Activated CD4-positive, alpha-beta T cell treated with anti-CD3 and anti-CD28 coated beads, Interleukin-2, Interleukin-4, amounts not matched to agents 100 ng/mL and 50 ng/mL, durations not matched to agents 16 hours and 8 hours (primary cell): ENCODE results near the gene DDX55.

Experiments
- DNase-seq: peaks from one replicate; pipeline ENCODE4 v3.0.0-alpha.2; 2020; ENCODE audit warnings: low spot score

The DDX55 gene

GRCh38 chr12:123614531-123614930, 12.6 kb downstream of the DDX55 start:
- no peak for DNase-seq

DNA sequence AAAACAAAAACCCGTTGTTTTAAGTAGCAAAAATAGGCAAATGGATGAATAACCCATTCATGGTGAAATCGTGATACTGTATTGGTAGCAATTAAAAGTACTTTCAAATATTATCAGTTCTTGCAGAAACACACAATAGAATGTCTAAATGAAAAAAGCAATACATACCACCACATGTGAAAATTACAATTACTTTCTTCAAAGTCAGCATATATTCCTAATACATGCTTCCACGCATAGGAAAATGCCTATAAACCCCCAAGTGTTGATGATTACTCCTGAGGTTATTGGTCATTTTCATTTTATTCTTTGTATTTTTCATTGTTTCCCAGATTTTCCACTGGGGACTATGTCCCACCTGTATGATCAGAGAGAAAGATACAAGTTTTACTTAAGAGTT, 15.2 kb downstream of the DDX55 start:
- no peak for DNase-seq

DNA sequence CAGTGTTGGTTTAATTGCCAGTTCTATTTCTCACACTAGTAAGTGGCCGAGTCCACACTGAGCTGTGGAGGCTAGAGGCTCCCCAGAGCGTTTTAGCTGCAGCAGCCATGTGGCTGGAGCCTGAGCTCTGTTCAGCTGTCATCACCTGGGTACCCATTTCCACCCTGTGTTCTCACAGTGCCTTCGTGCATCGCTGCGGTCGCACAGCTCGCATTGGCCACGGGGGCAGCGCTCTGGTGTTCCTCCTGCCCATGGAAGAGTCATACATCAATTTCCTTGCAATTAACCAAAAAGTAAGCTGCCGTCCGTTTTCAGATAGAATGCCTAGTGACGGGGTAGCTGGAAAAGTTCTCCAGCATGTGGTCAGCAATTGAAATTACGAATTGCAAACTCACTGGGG, 15.7 kb downstream of the DDX55 start:
- no peak for DNase-seq

DNA sequence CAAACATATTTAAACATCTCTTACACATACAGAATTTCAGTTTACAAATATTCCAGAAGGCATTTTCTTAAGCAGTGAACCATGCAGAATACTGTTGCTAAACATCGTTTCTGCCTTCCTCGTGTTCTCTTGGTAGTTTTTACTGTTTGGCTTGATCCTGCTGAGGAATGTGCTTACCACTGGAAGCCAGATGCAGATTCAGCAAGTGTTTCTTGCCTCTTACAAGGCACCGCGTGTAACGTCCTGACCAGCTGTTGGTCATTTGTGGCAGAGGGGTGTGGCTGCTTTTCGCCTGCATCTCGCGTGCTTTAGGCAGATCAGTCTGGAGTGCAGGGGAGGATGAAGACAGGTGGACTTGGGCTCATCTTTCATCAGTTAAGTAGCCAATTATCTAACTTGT, 19.2 kb downstream of the DDX55 start:
- no peak for DNase-seq

- DNase-seq, result no peak
Measured at GRCh38 chr12:123621619-123622530, 20.0 kb downstream of the DDX55 start.

GRCh38 chr12:123633379-123634141, 31.7 kb downstream of the DDX55 start, which contains the start of the genes EIF2B1 and GTF2H3:
EIF2B1 (minus strand) TSS chr12:123633686; CDS start chr12:123633557, 129 bp downstream.
GTF2H3 (plus strand) TSS chr12:123633829; CDS start chr12:123633860, 31 bp downstream.
- peak; percentile 99 for DNase-seq

- DNase-seq, result no peak
Measured at GRCh38 chr12:123634142-123634561, 32.3 kb downstream of the DDX55 start.

DNA sequence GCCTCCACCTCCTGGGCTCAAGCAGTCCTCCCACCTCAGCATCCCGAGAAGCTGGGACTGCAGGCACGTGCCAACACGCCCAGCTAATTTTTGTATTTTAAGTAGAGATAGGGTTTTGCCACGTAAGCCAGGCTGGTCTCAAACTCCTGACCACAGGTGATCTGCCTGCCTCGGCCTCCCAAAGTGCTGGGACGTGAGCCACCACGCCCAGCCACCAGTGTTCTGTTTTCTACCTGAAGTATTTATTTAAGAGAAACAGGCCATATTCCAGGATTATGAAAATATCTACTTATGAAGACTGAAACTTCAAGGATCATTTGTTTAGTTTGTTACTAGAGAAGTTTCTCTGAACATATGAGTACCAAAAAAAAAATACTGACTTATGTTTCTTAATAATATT, 42.0 kb downstream of the DDX55 start:
- no peak for DNase-seq

GRCh38 chr12:123645380-123645779, 43.5 kb downstream of the DDX55 start:
- DNase-seq, result no peak

- no peak for DNase-seq
Measured at GRCh38 chr12:123645878-123646277, 44.0 kb downstream of the DDX55 start.

DNA sequence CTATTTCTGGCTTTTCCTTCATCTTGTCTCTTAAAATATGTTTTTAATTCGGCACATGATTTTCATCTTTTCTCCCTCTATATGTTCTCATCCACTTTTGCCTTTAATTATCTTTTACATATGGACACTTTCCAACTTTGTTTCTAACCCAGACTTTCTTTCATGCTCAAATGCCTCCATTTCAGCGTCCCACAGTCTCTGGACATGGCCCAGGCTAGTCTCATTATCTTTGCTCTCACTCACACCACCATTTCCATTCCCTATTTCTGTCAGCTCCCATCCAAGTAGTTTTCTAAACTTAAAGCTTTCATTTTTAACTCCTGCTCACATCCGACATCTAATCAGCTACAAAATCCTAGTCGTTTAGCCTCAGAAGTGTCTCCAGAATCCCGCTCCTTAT, 46.5 kb downstream of the DDX55 start:
- DNase-seq, result no peak

GRCh38 chr12:123654129-123654701, 52.3 kb downstream of the DDX55 start:
- no peak for DNase-seq

DNA sequence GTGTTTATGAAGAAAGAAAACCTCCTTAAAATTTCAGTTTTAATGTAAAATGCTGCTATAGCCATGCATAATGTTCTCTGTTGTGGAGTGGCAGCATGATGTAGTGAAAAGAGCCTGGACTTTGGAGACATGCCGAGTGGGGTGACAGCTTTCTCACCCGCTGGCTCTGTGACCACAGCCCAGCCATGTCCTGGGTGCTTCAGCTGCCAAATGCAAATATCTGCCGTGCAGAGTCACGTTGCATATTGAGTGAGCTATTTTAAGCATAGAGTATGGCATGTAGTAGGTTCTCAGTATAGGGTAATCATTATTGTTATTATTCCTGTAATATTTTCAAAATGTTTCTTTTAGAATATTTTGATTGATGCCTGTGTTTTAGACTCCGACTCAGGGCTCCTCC, 53.5 kb downstream of the DDX55 start:
- DNase-seq, result no peak

DNA sequence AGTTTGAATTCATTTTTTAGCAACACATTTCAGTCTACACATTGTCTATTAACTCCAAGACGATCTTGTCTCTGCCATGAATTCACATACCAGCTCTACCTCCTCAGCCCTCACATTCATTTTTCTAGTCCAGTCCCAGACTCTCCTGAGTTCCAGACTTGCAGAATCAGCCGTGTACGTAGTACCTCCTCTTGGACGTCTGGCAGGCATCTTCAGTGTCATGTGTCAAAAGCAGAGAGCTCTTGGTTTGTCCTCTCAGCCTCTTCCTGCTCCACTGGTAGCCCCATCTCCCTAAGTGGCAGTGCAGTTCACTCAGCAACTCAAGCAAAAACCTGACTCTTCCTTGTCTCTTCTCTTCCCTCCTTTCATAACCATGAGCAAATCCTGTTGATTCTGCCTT, 54.5 kb downstream of the DDX55 start:
- no peak for DNase-seq

GRCh38 chr12:123657211-123657610, 55.3 kb downstream of the DDX55 start:
- DNase-seq, result no peak

DNA sequence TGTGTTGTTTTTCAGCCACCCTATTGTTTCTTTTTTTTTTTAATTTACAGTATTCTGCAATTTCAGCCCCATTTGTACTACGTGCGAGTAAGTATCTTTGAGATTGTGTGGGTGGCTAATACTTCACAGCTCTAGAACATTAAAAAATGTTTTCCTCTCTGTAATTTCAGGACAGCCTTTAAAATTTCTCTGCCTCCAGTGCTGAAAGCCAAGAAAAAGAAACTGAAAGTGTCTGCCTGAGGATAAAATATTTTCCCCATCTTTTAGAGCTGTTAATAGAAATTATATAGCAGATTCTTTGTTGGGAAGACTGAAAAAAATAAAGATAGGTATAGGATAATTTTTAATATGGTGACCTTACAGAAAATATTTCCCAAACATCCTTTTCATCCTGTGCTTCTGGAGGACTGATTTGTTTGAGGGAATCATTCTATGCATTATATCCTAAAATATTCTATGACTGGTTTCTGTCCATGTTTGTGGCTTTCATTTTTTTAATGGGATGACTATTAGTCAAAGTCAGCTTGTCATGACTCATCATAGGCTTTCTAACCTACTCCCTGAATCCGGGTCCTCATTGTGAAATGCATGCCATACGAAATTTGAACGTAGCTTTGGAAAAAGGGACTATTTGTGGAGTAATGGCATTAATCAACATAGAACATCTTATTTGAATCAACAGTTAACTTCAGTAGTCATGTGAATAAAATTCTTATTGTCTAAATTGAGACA, 58.3 kb downstream of the DDX55 start:
- peak; percentile 17 for DNase-seq

DNA sequence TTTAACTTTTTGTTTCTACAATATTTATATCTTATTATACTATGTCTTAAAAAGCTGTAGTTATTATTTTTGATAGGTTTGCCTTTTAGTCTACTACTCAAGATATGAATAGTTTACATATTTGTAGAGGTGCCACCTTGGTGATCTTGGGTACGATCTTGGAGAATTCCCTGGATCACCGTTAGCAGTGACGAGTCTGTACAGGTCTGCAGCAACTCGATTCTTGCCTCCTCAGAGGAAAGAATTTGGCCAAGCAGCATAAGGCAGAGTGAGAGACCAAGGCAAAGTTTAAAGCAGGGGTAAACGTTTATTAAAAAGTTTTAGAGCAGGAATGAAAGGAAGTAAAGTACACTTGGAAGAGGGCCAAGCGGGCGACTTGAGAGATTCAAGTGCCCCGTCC, 65.9 kb downstream of the DDX55 start:
- DNase-seq, result no peak
